HG02642 (cell line): ENCODE results near the gene CRIP2.

Source experiments
- ATAC-seq: cut with Tn5 transposase; IDR thresholded peaks from one replicate; pipeline ENCODE4 v1.9.1; 2021; ENCODE audit warnings: mild to moderate bottlenecking; ENCODE audit not compliant: unreplicated experiment, poor library complexity

Gene CRIP2

DNA sequence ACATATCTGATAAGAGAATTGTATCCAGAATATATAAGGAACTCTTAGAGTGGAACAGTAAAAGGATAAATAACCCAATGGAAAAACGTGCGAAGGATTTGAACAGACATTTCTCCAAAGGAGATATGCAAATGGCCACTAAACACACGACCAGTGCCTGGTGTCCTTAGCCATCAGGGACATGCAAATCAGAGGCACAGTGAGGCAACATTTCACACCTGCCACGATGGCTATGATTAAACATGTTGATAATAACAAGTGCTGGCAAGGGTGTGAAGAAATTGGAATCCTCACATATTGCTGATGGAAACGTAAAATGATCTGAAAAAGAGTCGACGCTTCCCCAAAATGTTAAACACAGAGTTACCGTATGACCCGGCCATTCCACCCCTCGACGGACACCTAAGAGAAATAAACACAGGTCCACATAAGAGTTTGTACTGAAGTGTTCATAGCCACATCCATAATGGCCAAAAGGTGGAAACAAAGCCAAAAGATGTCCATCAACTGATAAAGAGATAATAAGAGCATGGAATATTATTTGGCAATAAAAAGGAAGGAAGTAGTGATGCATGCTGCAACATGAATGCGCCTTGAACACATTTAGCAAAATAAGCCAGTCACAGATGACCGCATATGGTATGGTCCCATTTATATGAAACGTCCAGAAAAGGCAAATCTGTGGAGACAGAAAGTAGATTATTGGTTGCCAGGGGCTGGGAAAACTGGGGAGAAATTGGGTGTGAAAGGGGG, 45.5 kb downstream of the CRIP2 start:
- no peak for ATAC-seq

- no peak for ATAC-seq
Measured at GRCh38 chr14:105525326-105525725, 50.7 kb downstream of the CRIP2 start.

DNA sequence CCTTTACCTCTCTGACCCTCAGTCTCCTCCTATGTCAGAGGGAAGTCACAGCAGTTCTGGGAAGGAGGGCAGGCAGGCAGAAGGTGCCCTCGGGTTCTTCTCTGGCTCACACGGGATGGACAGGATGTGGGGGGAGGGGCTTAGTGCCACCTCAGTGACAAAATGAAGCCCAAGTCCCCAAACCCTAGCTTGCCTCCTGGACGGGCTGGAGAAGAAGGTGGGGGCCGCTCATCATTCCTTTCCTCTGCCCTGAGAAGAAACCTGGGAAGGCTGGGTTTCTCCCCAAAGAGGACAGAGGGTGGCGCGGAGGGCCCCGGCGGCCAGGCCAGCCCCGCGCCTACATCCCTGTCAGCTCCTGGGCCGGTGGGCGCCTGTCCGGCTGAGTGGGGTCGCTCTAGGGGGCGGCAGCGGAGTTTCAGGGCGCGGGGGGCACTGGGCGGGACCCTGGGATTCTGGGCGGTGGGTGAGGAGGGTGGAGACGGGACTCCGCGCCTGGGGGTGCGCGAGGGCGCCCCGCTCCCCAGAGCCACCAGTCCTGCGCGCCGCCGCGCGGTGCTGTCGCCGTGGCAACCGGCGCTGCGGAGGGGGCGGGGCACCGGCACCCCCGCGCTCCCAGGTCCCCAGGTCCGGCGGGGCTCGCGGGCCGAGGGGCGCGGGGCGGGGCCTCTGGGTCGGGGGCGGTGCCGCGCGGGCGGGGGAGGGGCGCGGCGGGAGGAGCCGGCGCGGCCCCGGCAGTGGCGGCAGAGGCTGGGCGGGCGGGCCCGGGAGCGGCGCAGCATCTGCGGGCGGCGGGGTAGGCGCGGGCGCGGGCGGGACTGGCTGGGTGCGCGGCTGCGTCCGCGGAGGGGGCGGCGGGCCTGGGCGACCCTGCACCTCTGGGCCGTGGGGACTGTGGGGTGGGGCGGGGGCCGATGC, 51.5 kb downstream of the CRIP2 start, which contains the start of gene TMEM121:
Gene TMEM121, plus strand, starts transcription at position 723 of the 915 bp plus-strand sequence. CDS start 2,252 bp downstream, outside the sequence.
- no peak for ATAC-seq

- ATAC-seq: no peak
Measured at GRCh38 chr14:105526776-105527380, 52.3 kb downstream of the CRIP2 start.

- ATAC-seq: no peak
Measured at GRCh38 chr14:105527381-105527825, 52.8 kb downstream of the CRIP2 start.

GRCh38 chr14:105527826-105528585, 53.4 kb downstream of the CRIP2 start:
- peak; percentile 51 for ATAC-seq

DNA sequence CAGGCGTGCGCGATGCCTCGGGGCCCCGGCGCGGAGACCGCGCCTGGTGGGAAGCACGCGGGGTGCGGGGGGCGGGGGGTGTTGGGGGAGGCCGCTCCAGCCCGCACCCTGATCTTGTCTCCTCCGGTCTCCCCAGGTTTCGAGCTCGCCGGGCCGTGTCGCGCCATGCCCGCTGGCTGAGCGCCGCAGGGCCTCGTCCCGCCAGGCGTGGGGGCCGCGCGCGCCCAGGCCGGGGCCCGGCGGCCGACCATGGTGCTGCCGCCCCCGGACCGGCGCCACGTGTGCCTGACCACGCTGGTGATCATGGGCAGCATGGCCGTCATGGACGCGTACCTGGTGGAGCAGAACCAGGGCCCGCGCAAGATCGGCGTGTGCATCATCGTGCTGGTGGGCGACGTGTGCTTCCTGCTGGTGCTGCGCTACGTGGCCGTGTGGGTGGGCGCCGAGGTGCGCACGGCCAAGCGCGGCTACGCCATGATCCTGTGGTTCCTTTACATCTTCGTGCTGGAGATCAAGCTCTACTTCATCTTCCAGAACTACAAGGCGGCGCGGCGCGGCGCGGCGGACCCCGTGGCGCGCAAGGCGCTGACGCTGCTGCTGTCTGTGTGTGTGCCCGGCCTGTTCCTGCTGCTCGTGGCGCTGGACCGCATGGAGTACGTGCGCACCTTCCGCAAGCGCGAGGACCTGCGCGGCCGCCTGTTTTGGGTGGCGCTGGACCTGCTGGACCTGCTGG, 54.1 kb downstream of the CRIP2 start:
- ATAC-seq: peak; percentile 10

GRCh38 chr14:105529319-105529568, 54.6 kb downstream of the CRIP2 start:
- no peak for ATAC-seq
